ENCODE results near the gene CYP26B1. TPM values are rescaled to one million over a fixed set of nuclear protein-coding genes. Genes with fewer than 3 reads are reported as not detected.

Gene CYP26B1
- total and polyA plus RNA-seq, 4 donors: 0.47 to 1.8 (median 0.65) TPM

GRCh38 chr2:72121153-72121552 is 26.5 kb downstream of the CYP26B1 start (continued):
- no peak for TF ChIP-seq ATF3 (IDR thresholded peaks at IDR 0.05)
- no peak for TF ChIP-seq EGR1 (IDR thresholded peaks at IDR 0.05; ENCODE audit: low read depth in 2 of 2)
- TF ChIP-seq ZBTB33 (IDR thresholded peaks at IDR 0.05): no peak
- TF ChIP-seq YY1 (IDR thresholded peaks at IDR 0.05): no peak

GRCh38 chr2:72118951-72119350 is 28.7 kb downstream of the CYP26B1 start:
- DNase-seq (ENCODE audit: low spot score): no peak
- 91% methylated on average over 6 of the region's 6 CpGs for WGBS

GRCh38 chr2:72118386-72118785 is 29.3 kb downstream of the CYP26B1 start:
- WGBS: 91% methylated on average over 6 of the region's 6 CpGs
- H3K9ac ChIP-seq (ENCODE audit: low read depth in 1 of 2, low read length in 2 of 2): no peak overlapping the region
- DNase-seq (ENCODE audit: low spot score): no peak
- H3K4me1 ChIP-seq (ENCODE audit: control insufficient read depth in 4 of 4, insufficient read depth in 4 of 4, low read length in 3 of 4): no peaks in the 10 kb centered on the region
- TF ChIP-seq YY1 (IDR thresholded peaks at IDR 0.05): no peak
- TF ChIP-seq FOXA1 (IDR thresholded peaks at IDR 0.05): no peak
- no peaks in the 10 kb centered on the region for H3K36me3 ChIP-seq (ENCODE audit: control insufficient read depth in 4 of 4, insufficient read depth in 3 of 4, low read depth in 1 of 4, low read length in 3 of 4)
- no peaks in the 10 kb centered on the region for H3K9me3 ChIP-seq (ENCODE audit: control insufficient read depth in 4 of 4, low read length in 3 of 4)
- H3K4me3 ChIP-seq (ENCODE audit: low read depth in 1 of 3, low read length in 3 of 3): no peak overlapping the region
- H3K27ac ChIP-seq (ENCODE audit: low read depth in 1 of 2, low read length in 2 of 2): no peak overlapping the region
- peaks cover 0 to 3% (median 0%) of the 10 kb centered on the region in 4 donors for H3K27me3 ChIP-seq (ENCODE audit: control insufficient read depth in 4 of 4, insufficient read depth in 4 of 4, low read length in 3 of 4)

More at GRCh38 chr2:72118951-72119350, 28.7 kb downstream of the CYP26B1 start:
- Histone ChIP-seq H3K27me3 (ENCODE audit: control insufficient read depth in 4 of 4, insufficient read depth in 4 of 4, low read length in 3 of 4) (peaks cover 0 to 3% (median 0%) of the 10 kb centered on the region in 4 donors), H3K9me3 (ENCODE audit: control insufficient read depth in 4 of 4, low read length in 3 of 4) (no peaks in the 10 kb centered on the region), H3K4me1 (ENCODE audit: control insufficient read depth in 4 of 4, insufficient read depth in 4 of 4, low read length in 3 of 4) (no peaks in the 10 kb centered on the region), H3K4me3 (ENCODE audit: low read depth in 1 of 3, low read length in 3 of 3) (no peak overlapping the region), H3K9ac (ENCODE audit: low read depth in 1 of 2, low read length in 2 of 2) (no peak overlapping the region), H3K27ac (ENCODE audit: low read depth in 1 of 2, low read length in 2 of 2) (no peak overlapping the region), H3K36me3 (ENCODE audit: control insufficient read depth in 4 of 4, insufficient read depth in 3 of 4, low read depth in 1 of 4, low read length in 3 of 4) (no peaks in the 10 kb centered on the region)
- no peak for TF ChIP-seq HNF4G (IDR thresholded peaks at IDR 0.05)
- no peak for TF ChIP-seq RXRA (IDR thresholded peaks at IDR 0.05)
- TF ChIP-seq EGR1 (IDR thresholded peaks at IDR 0.05; ENCODE audit: low read depth in 2 of 2): no peak
- no peak for TF ChIP-seq CTCF (IDR thresholded peaks at IDR 0.05; ENCODE audit: low read depth, low read length, missing input control)
- TF ChIP-seq HNF4A (conservative IDR thresholded peaks at IDR 0.05): no peak
- TF ChIP-seq NR2F2 (IDR thresholded peaks at IDR 0.05): no peak
- TF ChIP-seq SP1 (IDR thresholded peaks at IDR 0.05): no peak

GRCh38 chr2:72117718-72118117 is 29.9 kb downstream of the CYP26B1 start:
- whole genome bisulfite sequencing: 86% methylated on average over 10 of the region's 10 CpGs
- no peak overlapping the region for H3K4me3 ChIP-seq (ENCODE audit: low read depth in 1 of 3, low read length in 3 of 3)
- H3K27me3 ChIP-seq (ENCODE audit: control insufficient read depth in 4 of 4, insufficient read depth in 4 of 4, low read length in 3 of 4): peaks cover 0 to 3% (median 0%) of the 10 kb centered on the region in 4 donors
- H3K9me3 ChIP-seq (ENCODE audit: control insufficient read depth in 4 of 4, low read length in 3 of 4): no peaks in the 10 kb centered on the region
- H3K36me3 ChIP-seq (ENCODE audit: control insufficient read depth in 4 of 4, insufficient read depth in 3 of 4, low read depth in 1 of 4, low read length in 3 of 4): no peaks in the 10 kb centered on the region
- no peaks in the 10 kb centered on the region for H3K4me1 ChIP-seq (ENCODE audit: control insufficient read depth in 4 of 4, insufficient read depth in 4 of 4, low read length in 3 of 4)
- H3K9ac ChIP-seq (ENCODE audit: low read depth in 1 of 2, low read length in 2 of 2): no peak overlapping the region
- H3K27ac ChIP-seq (ENCODE audit: low read depth in 1 of 2, low read length in 2 of 2): no peak overlapping the region
- DNase-seq (ENCODE audit: low spot score): peak; percentile 9
- TF ChIP-seq REST (IDR thresholded peaks at IDR 0.05) (no peak), MAX (IDR thresholded peaks at IDR 0.05) (no peak), NR2F2 (IDR thresholded peaks at IDR 0.05) (no peak), YY1 (IDR thresholded peaks at IDR 0.05) (no peak), SP1 (IDR thresholded peaks at IDR 0.05) (no peak), JUND (IDR thresholded peaks at IDR 0.05) (no peak), ATF3 (IDR thresholded peaks at IDR 0.05) (no peak), RAD21 (IDR thresholded peaks at IDR 0.05) (no peak), FOXA1 (IDR thresholded peaks at IDR 0.05) (no peak), TAF1 (conservative IDR thresholded peaks at IDR 0.05) (no peak), EGR1 (IDR thresholded peaks at IDR 0.05; ENCODE audit: low read depth in 2 of 2) (no peak), ZBTB33 (IDR thresholded peaks at IDR 0.05) (no peak)

Measured in liver (tissue), 9 donors.